ENCODE results near the gene TMEM143. TPM values are rescaled to one million over a fixed set of nuclear protein-coding genes. Genes with fewer than 3 reads are reported as not detected.
A peak's percentile ranks its signal among the peaks of the same experiment; 100 is the strongest.

TMEM143 gene
- total RNA-seq, 1 experiment from 2014 or later = 15.2 TPM

DNA sequence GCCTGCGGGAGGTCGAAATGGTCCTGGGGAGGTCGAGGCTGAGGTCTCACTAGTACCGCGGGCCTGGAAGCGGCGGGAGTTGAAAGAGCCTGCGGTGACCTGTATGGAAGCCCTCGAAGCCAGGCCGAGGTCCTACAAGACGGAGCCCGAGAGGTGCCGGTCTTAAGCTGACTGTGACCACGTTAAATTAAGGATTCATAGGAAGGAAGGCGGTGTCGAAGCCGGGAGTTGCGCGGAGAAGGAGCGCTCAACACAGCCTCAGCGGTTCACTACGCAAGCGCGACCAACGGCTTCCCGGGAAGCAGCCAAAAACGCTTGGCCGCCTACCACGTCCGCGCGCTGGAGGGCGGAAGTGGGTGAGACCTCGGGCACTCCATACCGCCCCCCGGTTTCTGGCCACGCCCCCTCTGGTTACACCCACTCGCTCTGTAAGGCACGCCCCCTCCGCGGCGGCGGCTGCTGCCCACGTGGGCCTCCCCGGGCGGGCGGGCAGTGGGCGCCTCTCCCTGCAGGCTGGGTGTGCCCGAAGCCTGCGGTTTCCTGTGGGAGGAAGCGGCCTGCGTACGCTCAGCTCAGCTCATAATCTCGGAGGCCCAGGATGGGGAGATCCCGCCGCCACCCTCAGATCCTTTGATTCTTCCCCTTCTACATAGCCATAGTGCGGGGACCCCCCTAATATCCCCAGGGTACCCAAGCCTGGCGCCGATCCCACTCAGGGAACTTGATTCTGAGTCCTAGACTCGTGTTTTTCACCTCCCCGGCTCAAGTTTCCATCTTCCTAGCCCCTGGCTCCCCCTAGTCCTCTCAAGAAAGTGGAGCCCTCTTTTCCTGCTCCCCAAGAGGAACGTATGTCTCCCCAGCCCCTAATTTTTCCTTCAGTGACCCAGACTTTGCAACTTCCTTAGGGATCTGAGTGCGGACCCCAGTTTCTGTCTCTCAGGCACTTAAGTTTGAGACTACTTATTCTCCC lies 41.8 kb downstream of the TMEM143 start:
- H3K14ac ChIP-seq (ENCODE audit: insufficient read depth, low read length) = peak overlapping the region; percentile 90
- no peak overlapping the region for H2AK5ac ChIP-seq (ENCODE audit: insufficient read length, low read length)
- peak overlapping the region; percentile 78 for H3K18ac ChIP-seq (ENCODE audit: insufficient read length, low read depth, low read length)
- H3T11ph ChIP-seq (ENCODE audit: low read length) = no peak overlapping the region
- H3K79me1 ChIP-seq (ENCODE audit: insufficient read depth, low read depth, low read length, poor library complexity, severe bottlenecking) = no peaks in the 10 kb centered on the region
- no peak overlapping the region for H2BK12ac ChIP-seq (ENCODE audit: insufficient read length, low read depth, low read length)
- H3K56ac ChIP-seq (ENCODE audit: insufficient read length, low read depth, low read length) = no peak overlapping the region
- no peak overlapping the region for H2BK15ac ChIP-seq (ENCODE audit: low read depth, low read length)
- H4K8ac ChIP-seq (replicated peaks; ENCODE audit: insufficient read length, low read depth, low read length) = no peak overlapping the region
- no peak overlapping the region for H4K91ac ChIP-seq (ENCODE audit: insufficient read length, low read depth, low read length)
- H4K20me1 ChIP-seq (ENCODE audit: control insufficient read depth, insufficient read depth, insufficient read length) = no peaks in the 10 kb centered on the region
- H3K27me3 ChIP-seq (ENCODE audit: insufficient read depth, low read length) = no peaks in the 10 kb centered on the region
- H3K23me2 ChIP-seq (ENCODE audit: insufficient read length, low read depth, low read length, poor library complexity, severe bottlenecking) = peaks cover 11% of the 10 kb centered on the region
- H4K5ac ChIP-seq (ENCODE audit: insufficient read length, low read depth, low read length) = no peak overlapping the region
- Mint-ChIP-seq H3K9me3 (no peaks in the 10 kb centered on the region), H3K4me3 (peak overlapping the region; percentile 81 to 91), H3K36me3 (ENCODE audit: insufficient read depth in 1 of 3, low read depth in 3 of 3) (no peaks in the 10 kb centered on the region; a peak in 1 of 7 replicates), H3K4me1 (peaks cover 41 to 62% of the 10 kb centered on the region in 2 experiments), H3K27me3 (ENCODE audit: low read depth) (peaks cover 17% of the 10 kb centered on the region), H3K27ac (peak overlapping the region; percentile 98 to 99 (median 98))
- peak overlapping the region; percentile 68 for H3K9ac ChIP-seq (ENCODE audit: extremely low read depth, insufficient read length, low read length)
- no peaks in the 10 kb centered on the region for H3K79me2 ChIP-seq (ENCODE audit: insufficient read depth, low read length)
- H2AFZ ChIP-seq (ENCODE audit: low read length) = no peak overlapping the region
- H3K4me1 ChIP-seq (ENCODE audit: insufficient read depth, low read length) = no peaks in the 10 kb centered on the region
- no peak overlapping the region for H2BK20ac ChIP-seq (ENCODE audit: low read depth, low read length, poor library complexity, severe bottlenecking)
- no CpG with 5 or more reads among the region's 63 CpGs for WGBS (ENCODE audit: extremely low coverage, insufficient read length, low lambda C conversion rate)
- TF ChIP-seq, protein P1, sequence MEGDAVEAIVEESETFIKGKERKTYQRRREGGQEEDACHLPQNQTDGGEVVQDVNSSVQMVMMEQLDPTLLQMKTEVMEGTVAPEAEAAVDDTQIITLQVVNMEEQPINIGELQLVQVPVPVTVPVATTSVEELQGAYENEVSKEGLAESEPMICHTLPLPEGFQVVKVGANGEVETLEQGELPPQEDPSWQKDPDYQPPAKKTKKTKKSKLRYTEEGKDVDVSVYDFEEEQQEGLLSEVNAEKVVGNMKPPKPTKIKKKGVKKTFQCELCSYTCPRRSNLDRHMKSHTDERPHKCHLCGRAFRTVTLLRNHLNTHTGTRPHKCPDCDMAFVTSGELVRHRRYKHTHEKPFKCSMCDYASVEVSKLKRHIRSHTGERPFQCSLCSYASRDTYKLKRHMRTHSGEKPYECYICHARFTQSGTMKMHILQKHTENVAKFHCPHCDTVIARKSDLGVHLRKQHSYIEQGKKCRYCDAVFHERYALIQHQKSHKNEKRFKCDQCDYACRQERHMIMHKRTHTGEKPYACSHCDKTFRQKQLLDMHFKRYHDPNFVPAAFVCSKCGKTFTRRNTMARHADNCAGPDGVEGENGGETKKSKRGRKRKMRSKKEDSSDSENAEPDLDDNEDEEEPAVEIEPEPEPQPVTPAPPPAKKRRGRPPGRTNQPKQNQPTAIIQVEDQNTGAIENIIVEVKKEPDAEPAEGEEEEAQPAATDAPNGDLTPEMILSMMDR (conservative IDR thresholded peaks at IDR 0.05) = peak; percentile 16; the same call in 2 of the 3 replicates
- H3K4me2 ChIP-seq (ENCODE audit: insufficient read depth, insufficient read length, low read length) = peak overlapping the region; percentile 53
- no peak overlapping the region for H3K4ac ChIP-seq (ENCODE audit: low read depth, low read length)
- no peaks in the 10 kb centered on the region for H3K9me3 ChIP-seq (ENCODE audit: control insufficient read depth, low read depth, low read length)
- H3K27ac ChIP-seq (ENCODE audit: insufficient read length, low read depth, low read length) = no peak overlapping the region
- peak; percentile 96 for DNase-seq
- no peak overlapping the region for H3K23ac ChIP-seq (ENCODE audit: insufficient read length, low read depth, low read length)
- no peak overlapping the region for H2BK120ac ChIP-seq (ENCODE audit: low read depth, low read length, poor library complexity, severe bottlenecking)
- no peak overlapping the region for H2BK5ac ChIP-seq (ENCODE audit: insufficient read length, low read length)
